K562 treated with DMSO at 1 percent for 24 hours (cell line): ENCODE results near the gene TAGAP. TPM values are rescaled to one million over a fixed set of nuclear protein-coding genes. Genes with fewer than 3 reads are reported as not detected.

ENCODE experiments used
- total RNA-seq: library from RNA; unstranded; fragments of 300-600 nt; gene quantifications from 2 replicates; pipeline ENCODE4 v1.2.3, GENCODE V29; 2022; ENCODE audit warnings: low read depth; ENCODE audit not compliant: insufficient read depth

Gene TAGAP, protein sequence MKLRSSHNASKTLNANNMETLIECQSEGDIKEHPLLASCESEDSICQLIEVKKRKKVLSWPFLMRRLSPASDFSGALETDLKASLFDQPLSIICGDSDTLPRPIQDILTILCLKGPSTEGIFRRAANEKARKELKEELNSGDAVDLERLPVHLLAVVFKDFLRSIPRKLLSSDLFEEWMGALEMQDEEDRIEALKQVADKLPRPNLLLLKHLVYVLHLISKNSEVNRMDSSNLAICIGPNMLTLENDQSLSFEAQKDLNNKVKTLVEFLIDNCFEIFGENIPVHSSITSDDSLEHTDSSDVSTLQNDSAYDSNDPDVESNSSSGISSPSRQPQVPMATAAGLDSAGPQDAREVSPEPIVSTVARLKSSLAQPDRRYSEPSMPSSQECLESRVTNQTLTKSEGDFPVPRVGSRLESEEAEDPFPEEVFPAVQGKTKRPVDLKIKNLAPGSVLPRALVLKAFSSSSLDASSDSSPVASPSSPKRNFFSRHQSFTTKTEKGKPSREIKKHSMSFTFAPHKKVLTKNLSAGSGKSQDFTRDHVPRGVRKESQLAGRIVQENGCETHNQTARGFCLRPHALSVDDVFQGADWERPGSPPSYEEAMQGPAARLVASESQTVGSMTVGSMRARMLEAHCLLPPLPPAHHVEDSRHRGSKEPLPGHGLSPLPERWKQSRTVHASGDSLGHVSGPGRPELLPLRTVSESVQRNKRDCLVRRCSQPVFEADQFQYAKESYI
- not detected in 2 replicates for total RNA-seq

GRCh38 chr6:159044899-159045727 lies at the start of gene TAGAP:
TSS of gene TAGAP (minus strand) at chr6:159044991. CDS start at chr6:159044146, 845 bp downstream.

GRCh38 chr6:158999666-159000403 lies 45.0 kb downstream of the TAGAP start, which contains the start of gene RSPH3:
TSS of gene RSPH3 (minus strand) at chr6:159000202. CDS start at chr6:158999550, 652 bp downstream.

Other genes starting within 250 kb of the TAGAP start
- 180 and 183 TPM in 2 replicates for gene EZR, start 225.6 kb downstream of the TAGAP start, total RNA-seq
- gene RSPH3, start 44.8 kb downstream of the TAGAP start, total RNA-seq, result 6.9 and 8.5 TPM in 2 replicates
- not detected in 2 replicates for gene FNDC1, start 124.4 kb upstream of the TAGAP start, total RNA-seq